WTC11 (cell line): ENCODE results near the gene HAND1. TPM values are rescaled to one million over a fixed set of nuclear protein-coding genes. Genes with fewer than 3 reads are reported as not detected.

Source experiments
- ATAC-seq: fragments of 200-7000 bp; cut with Tn5 transposase; 2 replicates; pipeline ENCODE4 v1.10.0; 2021; ENCODE audit warnings: mild to moderate bottlenecking, moderate library complexity
- Bru-seq: library from RNA; stranded (reverse); fragments of 400-500 nt; gene quantifications from one replicate; lab custom pipeline; 2021; lab: Mats Ljungman, UMichigan
- CTCF ChIA-PET: fragments of 300-600 bp; sonication (Branson Sonifier 250); formaldehyde crosslinking; loops from one replicate; lab custom pipeline; 2021; ENCODE audit warnings: antibody characterized with exemption; lab: Charles Lee
- POLR2A ChIA-PET: fragments of 350-600 bp; sonication (Branson Sonifier 250); formaldehyde crosslinking; loops from one replicate; lab custom pipeline; 2021; ENCODE audit warnings: antibody characterized with exemption; lab: Charles Lee
- DNase-seq: peaks from one replicate; pipeline ENCODE4 v3.0.0; 2021; ENCODE audit warnings: low spot score
- H3K27ac Mint-ChIP-seq: 2 replicates; pipeline ENCODE4 v1.8.0; 2021; ENCODE audit warnings: mixed read lengths
- H3K27me3 Mint-ChIP-seq: 2 replicates; pipeline ENCODE4 v1.8.0; 2021; ENCODE audit warnings: low read depth, mild to moderate bottlenecking, moderate library complexity, mixed read lengths
- H3K36me3 Mint-ChIP-seq: 2 replicates; pipeline ENCODE4 v1.8.0; 2021; ENCODE audit warnings: mixed read lengths
- H3K4me1 Mint-ChIP-seq: 2 replicates; pipeline ENCODE4 v1.8.0; 2022; ENCODE audit warnings: mixed read lengths
- H3K4me3 Mint-ChIP-seq: 2 replicates; pipeline ENCODE4 v1.8.0; 2021; ENCODE audit warnings: mild to moderate bottlenecking, moderate library complexity, mixed read lengths
- H3K9me3 Mint-ChIP-seq: 2 replicates; pipeline ENCODE4 v1.8.0; 2021; ENCODE audit warnings: mixed read lengths
- ATF1 ChIP-seq: sonication (generic); formaldehyde crosslinking; IDR thresholded peaks from 2 replicates; pipeline ENCODE4 v1.8.1; 2023; ENCODE audit warnings: mild to moderate bottlenecking, moderate library complexity, missing genetic modification reagents
- CBFB ChIP-seq: sonication (generic); formaldehyde crosslinking; IDR thresholded peaks from 2 replicates; pipeline ENCODE4 v1.8.1; 2022; ENCODE audit warnings: mild to moderate bottlenecking, low read depth, missing genetic modification reagents
- E2F4 ChIP-seq: sonication (generic); formaldehyde crosslinking; IDR thresholded peaks from 2 replicates; pipeline ENCODE4 v1.8.1; 2022; ENCODE audit warnings: low read depth, mild to moderate bottlenecking, moderate library complexity, missing genetic modification reagents, borderline replicate concordance
- ETV6 ChIP-seq: sonication (generic); formaldehyde crosslinking; IDR thresholded peaks from 2 replicates; pipeline ENCODE4 v1.8.1; 2022; ENCODE audit warnings: mild to moderate bottlenecking, missing genetic modification reagents
- FOXJ3 ChIP-seq: sonication (generic); formaldehyde crosslinking; IDR thresholded peaks from 2 replicates; pipeline ENCODE4 v1.9.0; 2021; ENCODE audit warnings: missing genetic modification reagents, mild to moderate bottlenecking, borderline replicate concordance
- GTF2I ChIP-seq: fragments of 250-450 bp; sonication (Bioruptor Pico); conservative IDR thresholded peaks from 2 replicates; pipeline ENCODE4 v1.4.0; 2021; ENCODE audit warnings: mild to moderate bottlenecking
- MAX ChIP-seq: sonication (generic); formaldehyde crosslinking; IDR thresholded peaks from 2 replicates; pipeline ENCODE4 v1.8.0; 2022; ENCODE audit warnings: mild to moderate bottlenecking, missing genetic modification reagents
- NFYB ChIP-seq: sonication (generic); formaldehyde crosslinking; conservative IDR thresholded peaks from 2 replicates; pipeline ENCODE4 v1.8.0; 2022; ENCODE audit warnings: low read depth, missing genetic modification reagents
- PRDM15 ChIP-seq: sonication (generic); formaldehyde crosslinking; IDR thresholded peaks from 2 replicates; pipeline ENCODE4 v1.8.0; 2022; ENCODE audit warnings: missing genetic modification reagents
- SMAD4 ChIP-seq: sonication (generic); formaldehyde crosslinking; IDR thresholded peaks from 2 replicates; pipeline ENCODE4 v1.8.0; 2022; ENCODE audit warnings: mild to moderate bottlenecking, missing genetic modification reagents
- SP1 ChIP-seq: sonication (generic); formaldehyde crosslinking; conservative IDR thresholded peaks from 2 replicates; pipeline ENCODE4 v1.8.1; 2022; ENCODE audit warnings: missing genetic modification reagents
- ZNF396 ChIP-seq: fragments of 250-450 bp; sonication (Bioruptor Pico); IDR thresholded peaks from 2 replicates; pipeline ENCODE4 v1.8.0; 2021; ENCODE audit warnings: mild to moderate bottlenecking, moderate library complexity, borderline replicate concordance
- long read RNA-seq, 3 experiments: library from RNA in 1 of 3; library from capped mRNA in 1 of 3; library from polyadenylated mRNA in 1 of 3; unstranded in 2 of 3; stranded (forward) in 1 of 3; transcript quantifications; one replicate each; pipeline ENCODE4 v2.0.0, GENCODE V29; 2021
- total RNA-seq: library from RNA; stranded (reverse); gene quantifications from 3 replicates; pipeline ENCODE4 v1.2.3, GENCODE V29; 2021
- TF ChIP-seq, protein P1 (sequence below): fragments of 250-450 bp; sonication (Bioruptor Pico); conservative IDR thresholded peaks from 2 replicates; pipeline ENCODE4 v1.9.0; 2021; ENCODE audit warnings: mild to moderate bottlenecking
- TF ChIP-seq, protein P2 (sequence below): fragments of 250-450 bp; sonication (Bioruptor Pico); IDR thresholded peaks from 2 replicates; pipeline ENCODE4 v1.9.0; 2021; ENCODE audit warnings: mild to moderate bottlenecking
- TF ChIP-seq, protein P3 (sequence below): sonication (generic); formaldehyde crosslinking; IDR thresholded peaks from 2 replicates; pipeline ENCODE4 v1.8.1; 2022; ENCODE audit warnings: low read depth, missing genetic modification reagents, borderline replicate concordance

The HAND1 gene
- total RNA-seq (not detected in 3 replicates), Bru-seq, nascent RNA (percentile 10 among the genes with signal in this experiment)
- long read RNA-seq, experiment 1 = 0 reads
- long read RNA-seq, experiment 2 = 0 reads
- long read RNA-seq, experiment 3 = 0 reads

DNA sequence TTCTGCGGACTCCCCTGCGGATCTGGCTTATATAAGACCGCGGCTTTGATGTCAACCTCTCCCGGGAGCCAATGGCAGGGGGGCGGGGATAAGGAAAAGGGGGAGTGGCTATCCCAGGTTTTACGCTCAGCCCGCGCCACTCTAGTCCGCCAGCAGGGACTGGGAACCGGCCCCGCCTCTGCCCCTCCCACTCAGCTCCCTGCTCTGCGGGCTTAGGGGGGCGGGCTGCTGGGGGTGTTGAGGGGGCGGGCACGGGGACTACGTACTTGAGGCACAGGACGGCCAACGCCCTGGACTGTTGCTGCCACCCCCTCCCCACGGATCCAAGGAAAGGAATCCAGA lies at the start of gene HAND1:
Gene HAND1, minus strand, starts transcription at position 4 of the 342 bp plus-strand sequence. CDS start 219 bp downstream, outside the sequence.
- peaks cover 72% of the 10 kb centered on the region for H3K4me1 Mint-ChIP-seq
- ATAC-seq (peak; percentile 65), DNase-seq (peak; percentile 92)
- peak within 1 kb of the TSS; percentile 63 for H3K4me3 Mint-ChIP-seq
- ChIA-PET CTCF (interaction anchor here (0.6 to 4.2 kb wide), 8 partner anchors 10 to 654 kb away, joined by 3 to 26 read pairs (median 3); no protein-coding TSS in a partner anchor), POLR2A (no interaction called here)
- H3K27ac Mint-ChIP-seq = no peak within 1 kb of the TSS
- no peaks in the 10 kb centered on the region for H3K36me3 Mint-ChIP-seq
- H3K9me3 Mint-ChIP-seq = no peaks in the 10 kb centered on the region
- peaks cover 100% of the 10 kb centered on the region for H3K27me3 Mint-ChIP-seq
- TF ChIP-seq PRDM15 (CRISPR knock-in tag) (peak; percentile 84), SP1 (peak; percentile 52), GTF2I (CRISPR knock-in tag) (no peak), MAX (CRISPR knock-in tag) (no peak)

DNA sequence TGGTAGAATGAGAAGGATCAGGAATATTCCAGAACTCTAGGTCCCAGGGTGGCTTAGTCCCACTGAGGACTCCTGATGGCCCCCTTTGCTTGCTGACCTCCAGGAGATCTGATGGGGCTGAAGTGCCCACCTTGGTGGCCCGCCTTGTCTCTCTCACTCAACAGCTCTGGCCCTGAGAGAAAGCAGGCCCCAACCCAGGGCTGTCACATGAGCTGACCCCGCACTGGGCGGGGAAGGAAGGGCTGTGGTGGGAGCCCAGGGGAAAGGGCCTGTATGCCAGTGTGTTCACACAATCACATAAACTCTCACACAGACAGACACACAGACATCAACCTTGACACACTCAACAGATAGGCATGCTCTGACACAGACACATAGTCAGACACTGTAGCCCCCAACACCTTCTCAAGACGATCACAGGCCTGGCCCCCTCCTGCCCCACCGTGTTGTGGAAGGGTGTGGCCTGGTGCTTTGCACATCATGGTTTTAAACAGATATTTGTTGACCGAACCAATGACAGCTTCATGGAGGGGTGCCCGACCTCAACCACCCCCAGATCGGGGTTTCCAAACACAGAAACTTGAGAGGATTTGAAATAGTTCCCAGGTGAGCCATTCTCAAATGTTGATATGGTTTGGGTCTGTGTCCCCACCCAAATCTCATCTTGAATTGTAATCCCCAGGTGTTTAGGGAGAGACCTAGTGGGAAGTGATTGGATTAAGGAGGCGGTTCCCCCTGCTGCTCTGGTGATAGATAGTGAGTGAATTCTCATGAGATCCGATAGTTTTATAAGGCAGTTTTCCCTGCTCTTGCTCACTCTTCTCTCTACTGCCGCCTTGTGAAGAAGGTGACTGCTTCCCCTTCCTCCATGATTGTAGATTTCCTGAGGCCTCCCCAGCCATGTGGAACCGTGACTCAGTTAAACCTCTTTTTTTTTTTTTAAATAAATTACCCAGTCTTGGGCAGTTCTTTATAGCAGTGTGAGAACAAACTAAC lies 48.5 kb upstream of the HAND1 start:
- Mint-ChIP-seq H3K36me3 (no peaks in the 10 kb centered on the region), H3K27ac (no peak overlapping the region), H3K4me3 (no peak overlapping the region), H3K4me1 (peaks cover 12% of the 10 kb centered on the region), H3K9me3 (peaks cover 3% of the 10 kb centered on the region; the same call in 1 of the 2 replicates), H3K27me3 (peaks cover 20% of the 10 kb centered on the region)
- CTCF ChIA-PET = interaction anchor here (1.3 kb wide), 1 partner anchor 42 kb away, joined by 4 read pairs; no protein-coding TSS in a partner anchor
- no peak for ATAC-seq
- POLR2A ChIA-PET = no interaction called here
- DNase-seq = no peak
- TF ChIP-seq, protein P1, sequence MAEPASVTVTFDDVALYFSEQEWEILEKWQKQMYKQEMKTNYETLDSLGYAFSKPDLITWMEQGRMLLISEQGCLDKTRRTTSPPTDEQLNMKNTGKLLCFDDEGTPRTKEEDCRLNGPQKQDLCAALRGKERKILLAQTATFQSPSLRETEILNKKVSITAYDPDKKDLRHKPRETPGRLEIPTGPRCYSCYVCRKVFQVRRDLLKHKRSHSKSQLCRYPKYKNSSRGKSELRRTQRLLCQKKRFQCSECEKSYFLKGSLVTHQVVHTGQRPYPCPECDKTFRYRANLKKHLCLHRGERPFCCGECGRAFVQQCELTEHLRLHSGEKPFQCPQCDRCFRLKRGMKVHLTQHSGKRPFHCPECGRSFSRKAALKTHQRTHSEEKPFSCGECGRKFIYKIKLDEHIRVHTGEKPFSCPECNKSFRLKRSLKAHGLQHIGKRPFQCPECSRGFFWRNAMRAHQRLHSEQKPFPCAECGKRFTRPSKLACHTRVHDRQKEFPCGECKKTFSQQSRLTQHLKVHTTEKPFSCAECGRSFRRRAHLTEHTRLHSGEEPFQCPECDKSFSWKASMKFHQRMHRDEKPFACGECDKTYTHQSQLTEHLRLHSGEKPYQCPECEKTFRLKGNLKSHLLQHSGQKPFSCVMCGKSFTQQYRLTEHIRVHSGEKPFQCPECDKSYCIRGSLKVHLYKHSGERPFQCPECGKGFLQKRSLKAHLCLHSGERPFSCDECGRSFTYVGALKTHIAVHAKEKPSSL = no peak
- TF ChIP-seq CBFB (no peak), NFYB (CRISPR knock-in tag) (no peak), ETV6 (no peak), SMAD4 (CRISPR knock-in tag) (no peak), ZNF396 (no peak), ATF1 (CRISPR knock-in tag) (no peak), E2F4 (CRISPR knock-in tag) (no peak), PRDM15 (CRISPR knock-in tag) (no peak), FOXJ3 (CRISPR knock-in tag) (no peak)
- TF ChIP-seq, protein P2, sequence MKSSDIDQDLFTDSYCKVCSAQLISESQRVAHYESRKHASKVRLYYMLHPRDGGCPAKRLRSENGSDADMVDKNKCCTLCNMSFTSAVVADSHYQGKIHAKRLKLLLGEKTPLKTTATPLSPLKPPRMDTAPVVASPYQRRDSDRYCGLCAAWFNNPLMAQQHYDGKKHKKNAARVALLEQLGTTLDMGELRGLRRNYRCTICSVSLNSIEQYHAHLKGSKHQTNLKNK (CRISPR knock-in tag) = no peak
- TF ChIP-seq, protein P3, sequence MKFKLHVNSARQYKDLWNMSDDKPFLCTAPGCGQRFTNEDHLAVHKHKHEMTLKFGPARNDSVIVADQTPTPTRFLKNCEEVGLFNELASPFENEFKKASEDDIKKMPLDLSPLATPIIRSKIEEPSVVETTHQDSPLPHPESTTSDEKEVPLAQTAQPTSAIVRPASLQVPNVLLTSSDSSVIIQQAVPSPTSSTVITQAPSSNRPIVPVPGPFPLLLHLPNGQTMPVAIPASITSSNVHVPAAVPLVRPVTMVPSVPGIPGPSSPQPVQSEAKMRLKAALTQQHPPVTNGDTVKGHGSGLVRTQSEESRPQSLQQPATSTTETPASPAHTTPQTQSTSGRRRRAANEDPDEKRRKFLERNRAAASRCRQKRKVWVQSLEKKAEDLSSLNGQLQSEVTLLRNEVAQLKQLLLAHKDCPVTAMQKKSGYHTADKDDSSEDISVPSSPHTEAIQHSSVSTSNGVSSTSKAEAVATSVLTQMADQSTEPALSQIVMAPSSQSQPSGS (CRISPR knock-in tag) = no peak
